Fibroblast of lung (primary cell): ENCODE results near the gene TMCO1. TPM values are rescaled to one million over a fixed set of nuclear protein-coding genes. Genes with fewer than 3 reads are reported as not detected.
A peak's percentile ranks its signal among the peaks of the same experiment; 100 is the strongest.

Experiments used
- DNase-seq, 2 donors: peaks; one replicate each; pipeline versions ENCODE4 v3.0.0 to v3.0.0-alpha.2; 2010; ENCODE audit warnings: low read depth in 2 of 2
- H2AFZ ChIP-seq: 2 replicates; pipeline ENCODE4 v1.5.1; 2012; ENCODE audit warnings: low read length, control low read depth, inconsistent platforms
- H3K27ac ChIP-seq: 2 replicates; pipeline ENCODE4 v1.5.1; 2011; ENCODE audit warnings: low read length, control low read depth; ENCODE audit not compliant: insufficient read depth
- H3K27me3 ChIP-seq: 2 replicates; pipeline ENCODE4 v1.5.1; 2011; ENCODE audit warnings: mild to moderate bottlenecking, low read length; ENCODE audit not compliant: control insufficient read depth, insufficient read depth
- H3K36me3 ChIP-seq: 2 replicates; pipeline ENCODE4 v1.5.1; 2011; ENCODE audit warnings: low read length; ENCODE audit not compliant: control insufficient read depth, insufficient read depth
- H3K4me1 ChIP-seq: 2 replicates; pipeline ENCODE4 v1.5.1; 2011; ENCODE audit warnings: low read length; ENCODE audit not compliant: control insufficient read depth, insufficient read depth; ENCODE audit errors: extremely low read depth
- H3K4me2 ChIP-seq: 2 replicates; pipeline ENCODE4 v1.5.1; 2011; ENCODE audit warnings: low read length, control low read depth; ENCODE audit not compliant: insufficient read depth; ENCODE audit errors: extremely low read depth
- H3K4me3 ChIP-seq, 4 experiments: fragments of 200-600 bp in 1 of 4; sonication (generic) in 1 of 4; replicated peaks in 1 of 4; 2 replicates each; pipeline ENCODE4 v1.5.1; 2011 to 2016; ENCODE audit warnings: low read length in 4 of 4, low read depth in 3 of 4, mild to moderate bottlenecking in 3 of 4, control low read depth in 2 of 4, inconsistent platforms in 1 of 4, mixed read lengths in 1 of 4; ENCODE audit not compliant: insufficient read depth in 1 of 4; ENCODE audit errors: control extremely low read depth in 1 of 4
- H3K79me2 ChIP-seq: 2 replicates; pipeline ENCODE4 v1.5.1; 2012; ENCODE audit warnings: mild to moderate bottlenecking, low read length, inconsistent platforms; ENCODE audit not compliant: control insufficient read depth, insufficient read depth
- H3K9ac ChIP-seq: 2 replicates; pipeline ENCODE4 v1.5.1; 2011; ENCODE audit warnings: mild to moderate bottlenecking, low read length, control low read depth; ENCODE audit not compliant: insufficient read depth
- H3K9me3 ChIP-seq: 2 replicates; pipeline ENCODE4 v1.5.1; 2012; ENCODE audit warnings: low read depth, low read length; ENCODE audit not compliant: control insufficient read depth, insufficient read depth
- H4K20me1 ChIP-seq: 2 replicates; pipeline ENCODE4 v1.5.1; 2011; ENCODE audit warnings: low read length; ENCODE audit not compliant: control insufficient read depth, insufficient read depth; ENCODE audit errors: extremely low read depth
- EZH2 ChIP-seq: IDR thresholded peaks from 2 replicates; pipeline ENCODE4 v1.5.1; 2012; ENCODE audit warnings: low read length, control low read depth, mild to moderate bottlenecking; ENCODE audit errors: missing control alignments
- polyA plus RNA-seq, 2 donors: library from polyadenylated mRNA; depleted of rRNA in 1 of 2; stranded (reverse) in 1 of 2; unstranded in 1 of 2; fragments of >200 nt; gene quantifications; 2 replicates each; pipeline ENCODE4 v1.2.1, GENCODE V29; 2011 to 2012; ENCODE audit warnings: missing spikeins in 1 of 2
- total RNA-seq: library from RNA; depleted of rRNA; stranded (reverse); fragments of >200 nt; gene quantifications from 2 replicates; pipeline ENCODE4 v1.2.1, GENCODE V29; 2014
- TF ChIP-seq, protein P1 (sequence below), 2 donors: IDR thresholded peaks in 1 of 2; conservative IDR thresholded peaks in 1 of 2; 1 replicate in 1 of 2; 2 replicates in 1 of 2; pipeline ENCODE4 v1.5.1; 2011 to 2012; ENCODE audit warnings: low read length in 2 of 2, control low read depth in 1 of 2, inconsistent platforms in 1 of 2, low read depth in 1 of 2, mild to moderate bottlenecking in 1 of 2

Gene TMCO1
- total and polyA plus RNA-seq, 2 donors (not counting 1 experiment from before 2014, with no cell fraction given): 70.2 to 198 TPM

DNA sequence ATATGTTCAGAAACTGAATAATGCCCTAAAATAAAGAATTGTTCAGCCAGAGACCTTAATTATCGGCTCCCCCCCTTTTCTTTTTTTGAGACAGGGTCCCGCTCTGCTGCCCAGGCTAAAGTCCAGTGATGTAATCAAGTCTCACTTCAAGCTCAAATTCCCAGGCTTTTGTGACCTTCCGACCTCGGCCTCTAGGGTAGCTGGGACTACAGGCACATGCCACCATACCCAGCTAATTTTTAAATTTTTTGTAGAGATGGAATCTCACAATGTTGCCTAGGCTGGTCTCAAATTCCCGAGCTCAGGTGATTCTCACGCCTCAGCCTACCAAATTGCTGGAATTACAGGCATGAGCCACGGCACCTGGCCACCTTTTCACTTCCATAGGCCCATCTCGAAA, 26.5 kb downstream of the TMCO1 start:
- H3K9me3 ChIP-seq: no peaks in the 10 kb centered on the region
- H3K4me1 ChIP-seq: no peaks in the 10 kb centered on the region
- no peak overlapping the region for H3K9ac ChIP-seq
- H2AFZ ChIP-seq: no peak overlapping the region
- H3K4me2 ChIP-seq: no peak overlapping the region
- no peak for DNase-seq
- H3K27ac ChIP-seq: no peak overlapping the region
- no peaks in the 10 kb centered on the region for H3K79me2 ChIP-seq
- H3K4me3 ChIP-seq: no peak overlapping the region
- TF ChIP-seq EZH2: no peak
- TF ChIP-seq, protein P1, sequence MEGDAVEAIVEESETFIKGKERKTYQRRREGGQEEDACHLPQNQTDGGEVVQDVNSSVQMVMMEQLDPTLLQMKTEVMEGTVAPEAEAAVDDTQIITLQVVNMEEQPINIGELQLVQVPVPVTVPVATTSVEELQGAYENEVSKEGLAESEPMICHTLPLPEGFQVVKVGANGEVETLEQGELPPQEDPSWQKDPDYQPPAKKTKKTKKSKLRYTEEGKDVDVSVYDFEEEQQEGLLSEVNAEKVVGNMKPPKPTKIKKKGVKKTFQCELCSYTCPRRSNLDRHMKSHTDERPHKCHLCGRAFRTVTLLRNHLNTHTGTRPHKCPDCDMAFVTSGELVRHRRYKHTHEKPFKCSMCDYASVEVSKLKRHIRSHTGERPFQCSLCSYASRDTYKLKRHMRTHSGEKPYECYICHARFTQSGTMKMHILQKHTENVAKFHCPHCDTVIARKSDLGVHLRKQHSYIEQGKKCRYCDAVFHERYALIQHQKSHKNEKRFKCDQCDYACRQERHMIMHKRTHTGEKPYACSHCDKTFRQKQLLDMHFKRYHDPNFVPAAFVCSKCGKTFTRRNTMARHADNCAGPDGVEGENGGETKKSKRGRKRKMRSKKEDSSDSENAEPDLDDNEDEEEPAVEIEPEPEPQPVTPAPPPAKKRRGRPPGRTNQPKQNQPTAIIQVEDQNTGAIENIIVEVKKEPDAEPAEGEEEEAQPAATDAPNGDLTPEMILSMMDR (conservative IDR thresholded peaks at IDR 0.05 in 1 of 2, IDR thresholded peaks at IDR 0.05 in 1 of 2; ENCODE audit: low read depth in 1 of 2, low read length in 2 of 2): no peak
- no peaks in the 10 kb centered on the region for H3K27me3 ChIP-seq
- peaks cover 3% of the 10 kb centered on the region for H3K36me3 ChIP-seq
- no peaks in the 10 kb centered on the region for H4K20me1 ChIP-seq

DNA sequence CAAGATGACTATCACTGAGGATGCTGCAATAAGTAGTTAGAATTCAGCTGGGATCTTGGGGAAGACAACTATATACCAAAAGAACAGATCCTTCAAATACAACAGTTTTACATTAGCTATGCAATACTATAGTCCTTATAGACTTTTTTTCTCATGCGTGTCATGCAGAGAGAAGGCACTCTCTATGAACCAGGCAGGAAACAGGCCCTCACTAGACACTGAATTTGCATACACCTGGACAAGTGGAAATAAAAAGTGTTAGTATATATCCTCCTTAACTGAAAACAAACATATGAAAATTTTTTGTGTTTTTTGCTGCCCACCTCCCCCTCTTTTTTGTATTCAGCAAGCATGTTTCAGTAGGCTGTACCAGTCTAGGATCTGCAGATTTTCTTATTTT, 29.9 kb downstream of the TMCO1 start:
- Histone ChIP-seq H3K4me3 (no peak overlapping the region), H3K79me2 (no peaks in the 10 kb centered on the region), H3K4me2 (no peak overlapping the region), H2AFZ (no peak overlapping the region), H3K9me3 (no peaks in the 10 kb centered on the region), H3K27ac (no peak overlapping the region), H3K9ac (no peak overlapping the region), H3K4me1 (no peaks in the 10 kb centered on the region), H4K20me1 (no peaks in the 10 kb centered on the region), H3K36me3 (peaks cover 3% of the 10 kb centered on the region), H3K27me3 (no peaks in the 10 kb centered on the region)
- no peak for TF ChIP-seq EZH2
- TF ChIP-seq, protein P1 (conservative IDR thresholded peaks at IDR 0.05 in 1 of 2, IDR thresholded peaks at IDR 0.05 in 1 of 2; ENCODE audit: low read depth in 1 of 2, low read length in 2 of 2): no peak
- no peak for DNase-seq

DNA sequence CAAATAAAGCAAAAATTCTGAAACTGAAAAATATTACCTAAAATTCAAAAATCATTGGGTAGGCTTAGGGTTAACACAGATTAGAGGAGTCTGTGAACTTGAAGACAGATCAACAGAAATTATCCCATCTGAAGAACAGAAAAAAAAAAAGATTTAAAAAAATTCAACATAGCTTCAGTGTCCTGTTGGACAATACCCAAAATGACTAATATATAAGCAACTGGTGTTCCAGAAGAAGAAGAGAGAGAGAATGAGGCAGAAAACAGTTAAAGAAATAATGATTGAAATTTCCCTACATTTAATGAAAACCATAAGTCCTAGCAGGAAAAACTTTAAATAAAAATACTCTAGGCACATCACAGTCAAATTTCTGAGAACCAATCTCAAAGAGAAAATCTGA, 31.5 kb downstream of the TMCO1 start:
- Histone ChIP-seq H3K4me2 (no peak overlapping the region), H3K9me3 (no peaks in the 10 kb centered on the region), H4K20me1 (no peaks in the 10 kb centered on the region), H3K79me2 (no peaks in the 10 kb centered on the region), H3K9ac (no peak overlapping the region), H3K27me3 (no peaks in the 10 kb centered on the region), H2AFZ (no peak overlapping the region), H3K27ac (no peak overlapping the region), H3K4me3 (no peak overlapping the region), H3K4me1 (no peaks in the 10 kb centered on the region), H3K36me3 (peaks cover 3% of the 10 kb centered on the region)
- TF ChIP-seq, protein P1 (conservative IDR thresholded peaks at IDR 0.05 in 1 of 2, IDR thresholded peaks at IDR 0.05 in 1 of 2; ENCODE audit: low read depth in 1 of 2, low read length in 2 of 2): no peak
- no peak for TF ChIP-seq EZH2
- DNase-seq: peak; percentile 15 to 20
